ENCODE data around the gene QPCTL. TPM values are rescaled to one million over a fixed set of nuclear protein-coding genes. Genes with fewer than 3 reads are reported as not detected.

The QPCTL gene
- total and polyA plus RNA-seq, 2 of the 13 experiments (the other 11 are each of a cell fraction or from before 2014, with no cell fraction given), result 16.0 to 19.1 TPM

DNA sequence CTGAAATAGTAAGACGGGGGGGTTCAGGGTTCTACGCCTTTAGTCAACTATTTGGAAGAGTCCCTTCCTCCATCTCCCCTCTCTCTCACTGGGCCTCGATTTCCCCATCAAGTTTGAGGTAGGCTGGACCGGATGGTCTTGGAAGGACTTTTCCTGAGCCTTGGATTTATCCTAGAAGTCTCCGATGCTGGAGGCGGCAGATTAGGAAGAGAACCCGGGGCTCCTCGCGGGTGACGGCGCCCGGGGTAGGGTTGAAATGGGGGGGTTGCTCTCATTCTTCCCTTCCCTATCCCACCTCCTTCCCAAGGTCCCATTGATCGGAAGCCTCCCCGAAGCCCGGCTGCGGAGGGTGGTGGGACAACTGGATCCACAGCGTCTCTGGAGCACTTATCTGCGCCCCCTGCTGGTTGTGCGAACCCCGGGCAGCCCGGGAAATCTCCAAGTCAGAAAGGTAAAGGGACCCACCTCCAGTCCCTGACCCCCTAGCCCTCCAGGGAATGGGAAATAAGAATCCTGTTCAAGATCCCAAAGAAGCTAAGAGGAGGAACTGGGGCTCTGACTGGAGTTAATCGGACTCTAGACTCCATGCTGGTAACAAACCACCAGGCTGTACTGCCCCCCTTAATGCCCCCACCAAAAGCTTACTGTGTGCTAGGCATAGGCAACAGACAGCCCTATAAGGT lies 781 bp downstream of the QPCTL start (continued):
- TF ChIP-seq MAZ (IDR thresholded peaks at IDR 0.05; ENCODE audit: borderline replicate concordance, low read depth, low read length), result peak; percentile 22; the same call in 1 of the 2 replicates
- no peak for TF ChIP-seq MAZ (CRISPR knock-in tag; IDR thresholded peaks at IDR 0.05; ENCODE audit: low read depth)
- 0 out of 2 replicates have a peak, but pooled peaks have one; percentile 61 for TF ChIP-seq ZC3H13 (CRISPR knock-in tag; IDR thresholded peaks at IDR 0.05)
- TF ChIP-seq ZNF557 (CRISPR knock-in tag; IDR thresholded peaks at IDR 0.05), result no peak
- peak; percentile 53 for TF ChIP-seq STAG1 (CRISPR knock-in tag; IDR thresholded peaks at IDR 0.05)
- TF ChIP-seq NCOA1 (CRISPR knock-in tag; IDR thresholded peaks at IDR 0.05), result no peak
- TF ChIP-seq, protein P1, sequence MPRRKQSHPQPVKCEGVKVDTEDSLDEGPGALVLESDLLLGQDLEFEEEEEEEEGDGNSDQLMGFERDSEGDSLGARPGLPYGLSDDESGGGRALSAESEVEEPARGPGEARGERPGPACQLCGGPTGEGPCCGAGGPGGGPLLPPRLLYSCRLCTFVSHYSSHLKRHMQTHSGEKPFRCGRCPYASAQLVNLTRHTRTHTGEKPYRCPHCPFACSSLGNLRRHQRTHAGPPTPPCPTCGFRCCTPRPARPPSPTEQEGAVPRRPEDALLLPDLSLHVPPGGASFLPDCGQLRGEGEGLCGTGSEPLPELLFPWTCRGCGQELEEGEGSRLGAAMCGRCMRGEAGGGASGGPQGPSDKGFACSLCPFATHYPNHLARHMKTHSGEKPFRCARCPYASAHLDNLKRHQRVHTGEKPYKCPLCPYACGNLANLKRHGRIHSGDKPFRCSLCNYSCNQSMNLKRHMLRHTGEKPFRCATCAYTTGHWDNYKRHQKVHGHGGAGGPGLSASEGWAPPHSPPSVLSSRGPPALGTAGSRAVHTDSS (CRISPR knock-in tag; conservative IDR thresholded peaks at IDR 0.05), result 0 out of 2 replicates have a peak, but pooled peaks have one; percentile 11
- no peak for TF ChIP-seq KLF16 (CRISPR knock-in tag; IDR thresholded peaks at IDR 0.05)
- TF ChIP-seq XRCC5 (optimal IDR thresholded peaks at IDR 0.05; ENCODE audit: low read length), result peak; percentile 73

DNA sequence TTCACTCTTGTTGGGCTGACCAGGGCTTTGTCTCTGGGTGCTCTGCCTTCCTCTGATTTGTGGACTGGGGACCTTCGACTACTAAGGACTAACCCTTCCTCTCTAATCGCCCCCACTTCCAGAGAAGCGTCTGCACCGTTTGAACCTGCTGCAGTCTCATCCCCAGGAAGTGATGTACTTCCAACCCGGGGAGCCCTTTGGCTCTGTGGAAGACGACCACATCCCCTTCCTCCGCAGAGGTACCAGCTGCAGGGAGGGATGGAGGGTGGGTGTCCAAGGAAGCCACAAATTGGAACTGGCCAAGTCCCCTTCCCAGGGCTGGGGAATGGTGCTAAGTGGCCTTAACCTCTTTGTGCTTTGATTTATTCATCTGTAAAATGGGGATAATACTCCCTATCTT lies 9.2 kb downstream of the QPCTL start:
- Histone ChIP-seq H3K36me3 (replicated peaks in 1 of 2; ENCODE audit: control insufficient read depth in 1 of 2, insufficient read depth in 2 of 2, low read length in 2 of 2) (peaks cover 9 to 24% of the 10 kb centered on the region in 2 experiments; a peak in 4 of 5 replicates), H3K27ac (ENCODE audit: extremely low read length, insufficient read depth, low read length) (no peak overlapping the region), H3K4me3 (replicated peaks in 1 of 3; ENCODE audit: insufficient read depth in 1 of 3, low read depth in 2 of 3, low read length in 3 of 3) (no peak overlapping the region), H3K79me2 (ENCODE audit: insufficient read depth, low read length) (no peaks in the 10 kb centered on the region), H2AFZ (ENCODE audit: low read length) (no peak overlapping the region), H4K20me1 (ENCODE audit: insufficient read depth, low read length) (no peaks in the 10 kb centered on the region), H3K27me3 (ENCODE audit: control insufficient read depth in 1 of 2, insufficient read depth in 2 of 2, low read length in 2 of 2) (no peaks in the 10 kb centered on the region), H3K4me1 (ENCODE audit: insufficient read depth, low read length) (no peaks in the 10 kb centered on the region), H3K9ac (ENCODE audit: insufficient read depth, low read depth, low read length) (no peak overlapping the region), H3K4me2 (ENCODE audit: low read depth, low read length) (no peak overlapping the region), H3K9me3 (ENCODE audit: low read length) (no peaks in the 10 kb centered on the region)
- BruUV-seq (replicated peaks), result no TSS peak
- ChIA-PET CTCF (ENCODE audit: low intra/inter-chr PET ratio, low total read pairs) (no interaction called here), POLR2A (interaction anchor here (1.2 kb wide), 1 partner anchor 9 kb away, joined by 5 read pairs; the partner anchor contains the start of genes QPCTL and SNRPD2)
- ATAC-seq, result no peak
- intact Hi-C loops (cut with micrococcal nuclease; ENCODE audit: unreplicated experiment), result no loop called here
- WGBS (ENCODE audit: low lambda C conversion rate), result 93% methylated on average over 7 of the region's 7 CpGs
- no peak for FAIRE-seq
- no peak for DNase-seq (ENCODE audit: low spot score)
- in situ Hi-C loops (cut with HindIII; ENCODE audit: extremely low pct_ligation_motif_present, low pct_unique_long_range_greater_than_20kb), result no loop called here
- TF ChIP-seq POLR2G (IDR thresholded peaks at IDR 0.05; ENCODE audit: low read depth, low read length) (no peak), HOXA9 (CRISPR knock-in tag; IDR thresholded peaks at IDR 0.05; ENCODE audit: borderline replicate concordance) (no peak), CENPX (CRISPR knock-in tag; IDR thresholded peaks at IDR 0.05) (no peak), SP2 (CRISPR knock-in tag; IDR thresholded peaks at IDR 0.05) (no peak), ZNF563 (CRISPR knock-in tag; IDR thresholded peaks at IDR 0.05) (no peak), NCOR1 (IDR thresholded peaks at IDR 0.05; ENCODE audit: borderline replicate concordance, low read length) (no peak), ZC3H13 (CRISPR knock-in tag; IDR thresholded peaks at IDR 0.05) (no peak), ZNF788 (CRISPR knock-in tag; IDR thresholded peaks at IDR 0.05; ENCODE audit: borderline replicate concordance) (no peak), KAT2B (IDR thresholded peaks at IDR 0.05; ENCODE audit: borderline replicate concordance, low read depth, low read length) (no peak), REPIN1 (CRISPR knock-in tag; IDR thresholded peaks at IDR 0.05; ENCODE audit: borderline replicate concordance, low read depth) (no peak)
- TF ChIP-seq, protein P2, sequence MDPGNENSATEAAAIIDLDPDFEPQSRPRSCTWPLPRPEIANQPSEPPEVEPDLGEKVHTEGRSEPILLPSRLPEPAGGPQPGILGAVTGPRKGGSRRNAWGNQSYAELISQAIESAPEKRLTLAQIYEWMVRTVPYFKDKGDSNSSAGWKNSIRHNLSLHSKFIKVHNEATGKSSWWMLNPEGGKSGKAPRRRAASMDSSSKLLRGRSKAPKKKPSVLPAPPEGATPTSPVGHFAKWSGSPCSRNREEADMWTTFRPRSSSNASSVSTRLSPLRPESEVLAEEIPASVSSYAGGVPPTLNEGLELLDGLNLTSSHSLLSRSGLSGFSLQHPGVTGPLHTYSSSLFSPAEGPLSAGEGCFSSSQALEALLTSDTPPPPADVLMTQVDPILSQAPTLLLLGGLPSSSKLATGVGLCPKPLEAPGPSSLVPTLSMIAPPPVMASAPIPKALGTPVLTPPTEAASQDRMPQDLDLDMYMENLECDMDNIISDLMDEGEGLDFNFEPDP (CRISPR knock-in tag; conservative IDR thresholded peaks at IDR 0.05), result no peak
- TF ChIP-seq, protein P3, sequence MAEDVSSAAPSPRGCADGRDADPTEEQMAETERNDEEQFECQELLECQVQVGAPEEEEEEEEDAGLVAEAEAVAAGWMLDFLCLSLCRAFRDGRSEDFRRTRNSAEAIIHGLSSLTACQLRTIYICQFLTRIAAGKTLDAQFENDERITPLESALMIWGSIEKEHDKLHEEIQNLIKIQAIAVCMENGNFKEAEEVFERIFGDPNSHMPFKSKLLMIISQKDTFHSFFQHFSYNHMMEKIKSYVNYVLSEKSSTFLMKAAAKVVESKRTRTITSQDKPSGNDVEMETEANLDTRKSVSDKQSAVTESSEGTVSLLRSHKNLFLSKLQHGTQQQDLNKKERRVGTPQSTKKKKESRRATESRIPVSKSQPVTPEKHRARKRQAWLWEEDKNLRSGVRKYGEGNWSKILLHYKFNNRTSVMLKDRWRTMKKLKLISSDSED (CRISPR knock-in tag; IDR thresholded peaks at IDR 0.05), result no peak
